Neutrophil (primary cell): Measurements from ENCODE around the gene LIPF.

ENCODE experiments used
- H3K27ac ChIP-seq: fragments of 200-600 bp; sonication (generic); 2 replicates; pipeline ENCODE4 v1.5.1; 2016; ENCODE audit warnings: mild to moderate bottlenecking, moderate library complexity
- H3K27me3 ChIP-seq: fragments of 200-600 bp; sonication (generic); 2 replicates; pipeline ENCODE4 v1.6.0; 2016; ENCODE audit warnings: mild to moderate bottlenecking
- H3K36me3 ChIP-seq: fragments of 200-600 bp; sonication (generic); 2 replicates; pipeline ENCODE4 v1.5.1; 2017
- H3K4me1 ChIP-seq, 2 experiments: fragments of 200-600 bp in 1 of 2; sonication (generic) in 1 of 2; 1 replicate in 1 of 2; 2 replicates in 1 of 2; pipeline versions ENCODE4 v1.5.1 to v1.6.1; 2013 to 2016; ENCODE audit warnings: low read depth in 1 of 2, low read length in 1 of 2, mild to moderate bottlenecking in 1 of 2, moderate library complexity in 1 of 2; ENCODE audit not compliant: control insufficient read depth in 1 of 2, insufficient read depth in 1 of 2
- H3K4me3 ChIP-seq, 2 experiments: fragments of 200-600 bp in 1 of 2; sonication (generic) in 1 of 2; 1 replicate in 1 of 2; 2 replicates in 1 of 2; pipeline ENCODE4 v1.5.1; 2013 to 2016; ENCODE audit warnings: low read depth in 1 of 2, low read length in 1 of 2, mild to moderate bottlenecking in 1 of 2, moderate library complexity in 1 of 2
- H3K9me3 ChIP-seq: fragments of 200-600 bp; sonication (generic); 2 replicates; pipeline ENCODE4 v1.5.1; 2016
- CTCF ChIP-seq: fragments of 200-600 bp; sonication (generic); IDR thresholded peaks from 2 replicates; pipeline ENCODE4 v1.5.1; 2016; ENCODE audit warnings: antibody characterized with exemption

Gene LIPF

DNA sequence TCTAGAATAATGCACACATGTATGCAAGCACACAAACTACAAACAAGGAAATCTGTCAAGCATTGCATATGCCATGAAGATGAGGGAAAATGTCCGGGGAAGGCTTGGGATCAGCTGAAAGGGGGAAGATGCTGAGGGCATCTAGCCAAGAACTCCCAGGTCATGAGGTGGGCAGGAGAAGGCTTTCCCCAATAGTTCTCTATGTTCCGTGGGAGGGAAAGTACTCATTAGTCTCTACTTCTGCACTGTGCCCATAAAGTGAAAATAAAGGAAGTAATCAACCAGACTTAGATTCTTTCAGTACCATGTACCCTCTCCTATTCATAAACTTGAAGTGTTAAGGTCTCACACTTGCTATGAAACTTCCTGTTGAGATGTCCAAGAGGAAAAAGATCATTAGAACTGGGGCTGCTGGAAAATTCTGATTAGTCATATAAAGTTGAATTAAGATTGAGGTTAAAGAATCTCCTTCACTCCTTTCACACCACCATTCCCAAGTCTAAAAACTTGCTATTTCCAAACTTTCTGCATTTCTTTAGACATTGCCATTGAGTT lies 17.1 kb upstream of the LIPF start:
- H3K27me3 ChIP-seq, result no peaks in the 10 kb centered on the region
- H3K9me3 ChIP-seq, result no peaks in the 10 kb centered on the region
- H3K4me3 ChIP-seq, result no peak overlapping the region
- H3K36me3 ChIP-seq, result no peaks in the 10 kb centered on the region
- peaks cover 0 to 4% of the 10 kb centered on the region in 2 experiments for H3K4me1 ChIP-seq
- TF ChIP-seq CTCF, result no peak
- no peak overlapping the region for H3K27ac ChIP-seq

GRCh38 chr10:88651101-88651551 lies 13.1 kb upstream of the LIPF start:
- Histone ChIP-seq H3K4me3 (no peak overlapping the region), H3K27ac (no peak overlapping the region), H3K4me1 (no peaks in the 10 kb centered on the region), H3K36me3 (no peaks in the 10 kb centered on the region), H3K27me3 (no peaks in the 10 kb centered on the region), H3K9me3 (no peaks in the 10 kb centered on the region)
- no peak for TF ChIP-seq CTCF

DNA sequence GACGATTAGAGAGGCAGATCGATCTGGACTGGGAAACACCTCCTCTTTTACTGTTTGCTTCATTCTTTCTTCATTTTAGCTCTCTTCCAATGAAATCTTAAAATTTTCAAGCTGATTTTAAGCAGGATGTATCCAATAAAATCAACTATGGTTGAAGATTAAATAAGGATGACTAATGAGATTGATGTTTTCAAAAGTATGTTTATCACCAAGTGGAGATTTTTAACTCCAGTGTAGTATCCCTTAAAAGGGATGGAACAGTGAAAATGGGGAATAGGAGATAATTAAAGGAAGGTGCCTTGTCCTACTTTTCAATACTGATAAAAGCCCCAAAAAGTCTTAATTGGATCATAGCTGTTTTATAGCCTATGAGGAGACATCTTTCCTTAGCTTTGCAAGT lies 11.6 kb upstream of the LIPF start:
- H3K27ac ChIP-seq, result no peak overlapping the region
- no peak for TF ChIP-seq CTCF
- no peak overlapping the region for H3K4me3 ChIP-seq
- H3K9me3 ChIP-seq, result no peaks in the 10 kb centered on the region
- no peaks in the 10 kb centered on the region for H3K4me1 ChIP-seq
- no peaks in the 10 kb centered on the region for H3K27me3 ChIP-seq
- H3K36me3 ChIP-seq, result no peaks in the 10 kb centered on the region

- no peak overlapping the region for H3K27ac ChIP-seq
- no peaks in the 10 kb centered on the region for H3K36me3 ChIP-seq
- H3K9me3 ChIP-seq, result no peaks in the 10 kb centered on the region
- no peaks in the 10 kb centered on the region for H3K27me3 ChIP-seq
- TF ChIP-seq CTCF, result no peak
- H3K4me3 ChIP-seq, result no peak overlapping the region
- H3K4me1 ChIP-seq, result no peaks in the 10 kb centered on the region
Measured at GRCh38 chr10:88657901-88658300, 6.3 kb upstream of the LIPF start.

- H3K27ac ChIP-seq, result no peak overlapping the region
- no peaks in the 10 kb centered on the region for H3K9me3 ChIP-seq
- no peaks in the 10 kb centered on the region for H3K36me3 ChIP-seq
- no peak overlapping the region for H3K4me3 ChIP-seq
- no peaks in the 10 kb centered on the region for H3K4me1 ChIP-seq
- TF ChIP-seq CTCF, result no peak
- H3K27me3 ChIP-seq, result no peaks in the 10 kb centered on the region
Measured at GRCh38 chr10:88659725-88660597, 4.3 kb upstream of the LIPF start.
